ENCODE data around the gene TTLL1. TPM values are rescaled to one million over a fixed set of nuclear protein-coding genes. Genes with fewer than 3 reads are reported as not detected.

Gene TTLL1
- total RNA-seq, 4 donors from 2014 or later = 4.4 to 11.4 (median 5.8) TPM

GRCh38 chr22:43128116-43128515, 38.9 kb upstream of the TTLL1 start:
- DNase-seq = no peak
- intact Hi-C loops (cut with DNase I) = no loop called here
- H3K36me3 ChIP-seq = peaks cover 7 to 11% of the 10 kb centered on the region in 2 donors
- no peaks in the 10 kb centered on the region for H3K27me3 ChIP-seq
- WGBS, 2 donors = 74 to 88% methylated on average over 3 to 13 of the region's 13 CpGs
- no peaks in the 10 kb centered on the region for H3K9me3 ChIP-seq
- no peak overlapping the region for H3K4me3 ChIP-seq (replicated peaks in 1 of 3)
- TF ChIP-seq CTCF (IDR thresholded peaks at IDR 0.05) = no peak
- no peak for TF ChIP-seq POLR2A (IDR thresholded peaks at IDR 0.05)
- no peaks in the 10 kb centered on the region for H3K4me1 ChIP-seq
- H3K27ac ChIP-seq = no peak overlapping the region

- Histone ChIP-seq H3K36me3 (peaks cover 3 to 4% of the 10 kb centered on the region in 2 donors), H3K27me3 (no peaks in the 10 kb centered on the region), H3K9me3 (no peaks in the 10 kb centered on the region), H3K4me3 (replicated peaks in 1 of 3) (no peak overlapping the region), H3K27ac (no peak overlapping the region), H3K4me1 (no peaks in the 10 kb centered on the region)
- no peak for DNase-seq
- intact Hi-C loops (cut with DNase I) = no loop called here
- TF ChIP-seq POLR2A (IDR thresholded peaks at IDR 0.05) = no peak
- no peak for TF ChIP-seq CTCF (IDR thresholded peaks at IDR 0.05)
- 80 to 97% methylated on average over 5 to 6 of the region's 17 CpGs for WGBS, 2 donors
Observed at GRCh38 chr22:43127166-43127908, 38.1 kb upstream of the TTLL1 start.

- no peak for TF ChIP-seq CTCF (IDR thresholded peaks at IDR 0.05)
- TF ChIP-seq POLR2A (IDR thresholded peaks at IDR 0.05) = no peak
- no peaks in the 10 kb centered on the region for H3K36me3 ChIP-seq
- H3K9me3 ChIP-seq = no peaks in the 10 kb centered on the region
- H3K27ac ChIP-seq = no peak overlapping the region
- H3K27me3 ChIP-seq = no peaks in the 10 kb centered on the region
- DNase-seq = no peak
- H3K4me3 ChIP-seq (replicated peaks in 1 of 3) = no peak overlapping the region
- no peaks in the 10 kb centered on the region for H3K4me1 ChIP-seq
- 60 to 85% methylated on average over 3 to 4 of the region's 5 CpGs for WGBS, 2 donors
- intact Hi-C loops (cut with DNase I) = no loop called here
Observed at GRCh38 chr22:43126501-43127165, 37.4 kb upstream of the TTLL1 start.

GRCh38 chr22:43118953-43119458, 29.8 kb upstream of the TTLL1 start:
- no peak for DNase-seq
- Histone ChIP-seq H3K4me1 (no peaks in the 10 kb centered on the region), H3K4me3 (replicated peaks in 1 of 3) (no peak overlapping the region), H3K36me3 (no peaks in the 10 kb centered on the region), H3K9me3 (no peaks in the 10 kb centered on the region), H3K27ac (no peak overlapping the region), H3K27me3 (no peaks in the 10 kb centered on the region)
- TF ChIP-seq POLR2A (IDR thresholded peaks at IDR 0.05) = no peak
- no peak for TF ChIP-seq CTCF (IDR thresholded peaks at IDR 0.05)
- intact Hi-C loops (cut with DNase I) = no loop called here
- 73 to 75% methylated on average over 3 to 6 of the region's 7 CpGs for WGBS, 2 donors

Data from thyroid gland (tissue), 4 donors.